ENCODE measurements around the gene SKIC2. TPM values are rescaled to one million over a fixed set of nuclear protein-coding genes. Genes with fewer than 3 reads are reported as not detected.

SKIC2 gene
- total RNA-seq, 1 donor from 2014 or later, result 35.4 TPM

- Histone ChIP-seq H3K4me1 (peaks cover 19% of the 10 kb centered on the region), H3K27ac (peak within 1 kb of the TSS; percentile 82), H3K27me3 (no peaks in the 10 kb centered on the region), H3K36me3 (no peaks in the 10 kb centered on the region), H3K9me3 (no peaks in the 10 kb centered on the region), H3K4me3 (peak within 1 kb of the TSS; percentile 17 to 20)
- intact Hi-C loops (cut with DNase I), result loop anchor here (5.0 kb wide), 1 partner anchor 43 kb away; the partner anchor contains the start of gene ZBTB12
- peak in 1 of 2 donors; percentile 96 for DNase-seq (ENCODE audit: extremely low spot score in 2 of 2)
- TF ChIP-seq POLR2AphosphoS5 (IDR thresholded peaks at IDR 0.05; ENCODE audit: insufficient read depth in 1 of 2, low read depth in 1 of 2) (peak; percentile 62 to 68), POLR2A (IDR thresholded peaks at IDR 0.05) (no peak)
Measured at GRCh38 chr6:31945507-31946369, 13.2 kb upstream of the SKIC2 start, which contains the start of gene CFB. TSS of gene CFB (plus strand) at chr6:31946095. CDS start at chr6:31946222, 127 bp downstream.

GRCh38 chr6:31946370-31946885, 12.5 kb upstream of the SKIC2 start:
- Histone ChIP-seq H3K36me3 (peaks cover 0 to 2% of the 10 kb centered on the region in 2 donors), H3K27me3 (no peaks in the 10 kb centered on the region), H3K27ac (peak overlapping the region; percentile 82), H3K9me3 (no peaks in the 10 kb centered on the region), H3K4me1 (peaks cover 19% of the 10 kb centered on the region), H3K4me3 (no peak overlapping the region)
- no peak for DNase-seq (ENCODE audit: extremely low spot score in 2 of 2)
- no peak for TF ChIP-seq POLR2AphosphoS5 (IDR thresholded peaks at IDR 0.05; ENCODE audit: insufficient read depth in 1 of 2, low read depth in 1 of 2)
- no peak for TF ChIP-seq CTCF (IDR thresholded peaks at IDR 0.05)
- TF ChIP-seq POLR2A (IDR thresholded peaks at IDR 0.05), result no peak
- intact Hi-C loops (cut with DNase I), result loop anchor here (5.0 kb wide), 1 partner anchor 44 kb away; the partner anchor contains the start of gene ZBTB12

GRCh38 chr6:31947070-31947675, 11.8 kb upstream of the SKIC2 start:
- H3K36me3 ChIP-seq, result peaks cover 0 to 10% of the 10 kb centered on the region in 2 donors
- TF ChIP-seq CTCF (IDR thresholded peaks at IDR 0.05) (no peak), POLR2A (IDR thresholded peaks at IDR 0.05) (no peak)
- no peaks in the 10 kb centered on the region for H3K9me3 ChIP-seq
- intact Hi-C loops (cut with DNase I), result loop anchor here (5.0 kb wide), 1 partner anchor 45 kb away; the partner anchor contains the start of gene ZBTB12
- no peak for DNase-seq (ENCODE audit: extremely low spot score in 2 of 2)
- no peak overlapping the region for H3K4me3 ChIP-seq
- no peak overlapping the region for H3K27ac ChIP-seq
- H3K27me3 ChIP-seq, result no peaks in the 10 kb centered on the region
- H3K4me1 ChIP-seq, result peaks cover 19% of the 10 kb centered on the region

GRCh38 chr6:31947864-31948263, 11.1 kb upstream of the SKIC2 start:
- TF ChIP-seq POLR2A (IDR thresholded peaks at IDR 0.05) (no peak), POLR2AphosphoS5 (IDR thresholded peaks at IDR 0.05; ENCODE audit: insufficient read depth in 1 of 2, low read depth in 1 of 2) (no peak), CTCF (IDR thresholded peaks at IDR 0.05) (no peak)
- Histone ChIP-seq H3K4me1 (peaks cover 19% of the 10 kb centered on the region), H3K36me3 (peaks cover 0 to 14% of the 10 kb centered on the region in 2 donors), H3K9me3 (no peaks in the 10 kb centered on the region), H3K27ac (no peak overlapping the region), H3K27me3 (no peaks in the 10 kb centered on the region), H3K4me3 (no peak overlapping the region)
- intact Hi-C loops (cut with DNase I), result loop anchor here (5.0 kb wide), 1 partner anchor 46 kb away; the partner anchor contains the start of gene ZBTB12
- no peak for DNase-seq (ENCODE audit: extremely low spot score in 2 of 2)

- Histone ChIP-seq H3K4me3 (no peak overlapping the region), H3K4me1 (peaks cover 19% of the 10 kb centered on the region), H3K36me3 (peaks cover 0 to 18% of the 10 kb centered on the region in 2 donors), H3K27me3 (no peaks in the 10 kb centered on the region), H3K9me3 (no peaks in the 10 kb centered on the region), H3K27ac (no peak overlapping the region)
- DNase-seq (ENCODE audit: extremely low spot score in 2 of 2), result no peak
- TF ChIP-seq POLR2AphosphoS5 (IDR thresholded peaks at IDR 0.05; ENCODE audit: insufficient read depth in 1 of 2, low read depth in 1 of 2) (no peak), POLR2A (IDR thresholded peaks at IDR 0.05) (no peak), CTCF (IDR thresholded peaks at IDR 0.05) (no peak)
- intact Hi-C loops (cut with DNase I), result loop anchor here (5.0 kb wide), 1 partner anchor 46 kb away; the partner anchor contains the start of gene ZBTB12
Measured at GRCh38 chr6:31948306-31948705, 10.7 kb upstream of the SKIC2 start.

All from vagina (tissue), 2 donors.